PC-3 (cell line): ENCODE results near the gene FOXO3. TPM values are rescaled to one million over a fixed set of nuclear protein-coding genes. Genes with fewer than 3 reads are reported as not detected.

ENCODE experiments used
- ATAC-seq: fragments of 200-7000 bp; cut with Tn5 transposase; 2 replicates; pipeline ENCODE4 v1.9.1; 2020; ENCODE audit warnings: mild to moderate bottlenecking, moderate library complexity
- BruUV-seq: library from RNA; stranded (reverse); fragments of 400-500 nt; replicated peaks from 2 replicates; lab custom pipeline; 2021; lab: Mats Ljungman, UMichigan
- CTCF ChIA-PET: fragments of 300-600 bp; sonication (Branson Sonifier 250); formaldehyde crosslinking; loops from one replicate; lab custom pipeline; 2022; ENCODE audit warnings: antibody characterized with exemption; lab: Charles Lee
- POLR2A ChIA-PET: fragments of 300-600 bp; sonication (Branson Sonifier 250); formaldehyde crosslinking; loops from one replicate; lab custom pipeline; 2022; ENCODE audit warnings: antibody characterized with exemption; ENCODE audit not compliant: unreplicated experiment; lab: Charles Lee
- DNase-seq: peaks from one replicate; pipeline ENCODE4 v3.0.0-alpha.2; 2015
- H2AFZ ChIP-seq: fragments of 300-600 bp; sonication (generic); 2 replicates; pipeline ENCODE4 v1.6.0; 2016; ENCODE audit warnings: antibody characterized with exemption, low read length
- H3F3A ChIP-seq: fragments of 300-600 bp; sonication (generic); one replicate; pipeline ENCODE4 v1.6.0; 2017; ENCODE audit warnings: antibody characterized with exemption, low read length, control low read depth, mild to moderate bottlenecking; ENCODE audit not compliant: unreplicated experiment
- H3K27ac ChIP-seq: fragments of 300-600 bp; sonication (generic); 2 replicates; pipeline ENCODE4 v1.5.1; 2016; ENCODE audit warnings: mild to moderate bottlenecking, low read length
- H3K27me3 ChIP-seq: fragments of 300-600 bp; sonication (generic); 2 replicates; pipeline ENCODE4 v1.6.1; 2016; ENCODE audit warnings: low read length, mixed read lengths
- H3K36me3 ChIP-seq: fragments of 300-600 bp; sonication (generic); 2 replicates; pipeline ENCODE4 v1.6.1; 2016; ENCODE audit warnings: low read depth, mixed run types, low read length, mixed read lengths
- H3K4me1 ChIP-seq: fragments of 300-600 bp; sonication (generic); 2 replicates; pipeline ENCODE4 v1.5.1; 2016; ENCODE audit warnings: low read length; ENCODE audit not compliant: insufficient read depth
- H3K4me2 ChIP-seq: fragments of 300-600 bp; sonication (generic); 2 replicates; pipeline ENCODE4 v1.6.0; 2016; ENCODE audit warnings: low read length
- H3K4me3 ChIP-seq: fragments of 300-600 bp; sonication (generic); 2 replicates; pipeline ENCODE4 v1.5.1; 2016; ENCODE audit warnings: mild to moderate bottlenecking, low read length, mixed read lengths
- H3K79me2 ChIP-seq: fragments of 300-600 bp; sonication (generic); 2 replicates; pipeline ENCODE4 v1.6.1; 2017; ENCODE audit warnings: low read length, mixed read lengths
- H3K9ac ChIP-seq: fragments of 300-600 bp; sonication (generic); 2 replicates; pipeline ENCODE4 v1.6.0; 2016; ENCODE audit warnings: mild to moderate bottlenecking, low read length
- H3K9me2 ChIP-seq: fragments of 300-600 bp; sonication (generic); replicated peaks from 2 replicates; pipeline ENCODE4 v1.6.1; 2016; ENCODE audit warnings: mixed run types, low read length, mixed read lengths
- H3K9me3 ChIP-seq: fragments of 300-600 bp; sonication (generic); 2 replicates; pipeline ENCODE4 v1.6.1; 2016; ENCODE audit warnings: low read length, mixed read lengths
- H4K20me1 ChIP-seq: fragments of 300-600 bp; sonication (generic); 2 replicates; pipeline ENCODE4 v1.6.1; 2016; ENCODE audit warnings: low read length, mixed read lengths
- CTCF ChIP-seq: fragments of 300-600 bp; sonication (generic); conservative IDR thresholded peaks from 2 replicates; pipeline ENCODE4 v1.5.1; 2017; ENCODE audit warnings: antibody characterized with exemption, low read depth, mild to moderate bottlenecking, low read length
- EZH2 ChIP-seq: fragments of 300-600 bp; sonication (generic); IDR thresholded peaks from one replicate; pipeline ENCODE4 v1.6.1; 2017; ENCODE audit warnings: antibody characterized with exemption, mild to moderate bottlenecking, low read length; ENCODE audit not compliant: unreplicated experiment
- EZH2phosphoT487 ChIP-seq: fragments of 300-600 bp; sonication (generic); IDR thresholded peaks from 2 replicates; pipeline ENCODE4 v1.6.1; 2018; ENCODE audit warnings: mild to moderate bottlenecking, antibody characterized with exemption, low read length, borderline replicate concordance
- intact Hi-C: fragments of 100-400 bp; cut with micrococcal nuclease; formaldehyde crosslinking; loops from 2 replicates; pipeline ENCODE4 v1.9.0; 2023
- total RNA-seq: library from RNA; depleted of rRNA; stranded (reverse); fragments of >200 nt; gene quantifications from 2 replicates; pipeline ENCODE4 v1.2.3, GENCODE V29; 2014

The FOXO3 gene
- total RNA-seq, 1 experiment from 2014 or later: 12.8 TPM

GRCh38 chr6:108716801-108717791 lies 156.4 kb downstream of the FOXO3 start:
- CTCF ChIA-PET: no interaction called here
- H3K4me2 ChIP-seq: no peak overlapping the region
- H2AFZ ChIP-seq: no peak overlapping the region
- H3K4me1 ChIP-seq: peaks cover 7% of the 10 kb centered on the region
- no peak overlapping the region for H3K9ac ChIP-seq
- H3K9me2 ChIP-seq: no peaks in the 10 kb centered on the region
- H3K27ac ChIP-seq: no peak overlapping the region
- no peaks in the 10 kb centered on the region for H4K20me1 ChIP-seq
- no peak for DNase-seq
- H3K4me3 ChIP-seq: no peak overlapping the region
- no peaks in the 10 kb centered on the region for H3F3A ChIP-seq
- intact Hi-C loops: no loop called here
- H3K27me3 ChIP-seq: no peaks in the 10 kb centered on the region
- no peaks in the 10 kb centered on the region for H3K9me3 ChIP-seq
- no peaks in the 10 kb centered on the region for H3K79me2 ChIP-seq
- ATAC-seq: no peak
- POLR2A ChIA-PET: no interaction called here
- no peaks in the 10 kb centered on the region for H3K36me3 ChIP-seq
- no TSS peak for BruUV-seq
- no peak for TF ChIP-seq EZH2phosphoT487

- POLR2A ChIA-PET: no interaction called here
- Histone ChIP-seq H4K20me1 (no peaks in the 10 kb centered on the region), H3K36me3 (no peaks in the 10 kb centered on the region), H3K27me3 (no peaks in the 10 kb centered on the region), H3K9ac (no peak overlapping the region), H3K4me3 (no peak overlapping the region), H2AFZ (no peak overlapping the region), H3K9me3 (no peaks in the 10 kb centered on the region), H3F3A (no peaks in the 10 kb centered on the region), H3K27ac (no peak overlapping the region), H3K79me2 (no peaks in the 10 kb centered on the region), H3K4me2 (no peak overlapping the region), H3K9me2 (no peaks in the 10 kb centered on the region), H3K4me1 (no peaks in the 10 kb centered on the region)
- DNase-seq (no peak), ATAC-seq (no peak)
- BruUV-seq: no TSS peak
- TF ChIP-seq EZH2 (no peak), EZH2phosphoT487 (no peak), CTCF (no peak)
- intact Hi-C loops: no loop called here
- CTCF ChIA-PET: no interaction called here
Measured at GRCh38 chr6:108719477-108719876, 158.8 kb downstream of the FOXO3 start.

- Histone ChIP-seq H3K9ac (no peak overlapping the region), H3K27ac (no peak overlapping the region), H3K79me2 (no peaks in the 10 kb centered on the region), H2AFZ (no peak overlapping the region), H3K9me3 (no peaks in the 10 kb centered on the region), H3K27me3 (no peaks in the 10 kb centered on the region), H3K4me3 (no peak overlapping the region), H3K4me1 (no peaks in the 10 kb centered on the region), H3K9me2 (no peaks in the 10 kb centered on the region), H3K36me3 (no peaks in the 10 kb centered on the region), H3F3A (no peaks in the 10 kb centered on the region), H3K4me2 (no peak overlapping the region), H4K20me1 (no peaks in the 10 kb centered on the region)
- ChIA-PET CTCF (no interaction called here), POLR2A (interaction anchor here (0.6 kb wide), 1 partner anchor 812 kb away, joined by 7 read pairs; no protein-coding TSS in a partner anchor)
- DNase-seq (no peak), ATAC-seq (no peak)
- intact Hi-C loops: no loop called here
- TF ChIP-seq CTCF (no peak), EZH2phosphoT487 (no peak), EZH2 (no peak)
- no TSS peak for BruUV-seq
Measured at GRCh38 chr6:108720827-108721226, 160.1 kb downstream of the FOXO3 start.
